GM23338 (cell line): Measurements from ENCODE around the gene TRPC4. TPM values are rescaled to one million over a fixed set of nuclear protein-coding genes. Genes with fewer than 3 reads are reported as not detected.

Source experiments
- ATAC-seq: fragments of 200-7000 bp; cut with Tn5 transposase; 3 replicates; pipeline ENCODE4 v1.9.1; 2020
- DNase-seq: peaks from one replicate; pipeline ENCODE4 v3.0.0-alpha.2; 2015; ENCODE audit warnings: low spot score
- H2AFZ ChIP-seq: fragments of 200-600 bp; sonication (generic); 2 replicates; pipeline ENCODE4 v1.8.0; 2016; ENCODE audit warnings: antibody characterized with exemption, mild to moderate bottlenecking, moderate library complexity
- H3F3A ChIP-seq: fragments of 200-600 bp; sonication (generic); replicated peaks from 2 replicates; pipeline ENCODE4 v1.8.0; 2017; ENCODE audit warnings: antibody characterized with exemption, mixed run types, low read depth
- H3K27ac ChIP-seq: fragments of 200-600 bp; sonication (generic); 2 replicates; pipeline ENCODE4 v1.6.1; 2016; ENCODE audit warnings: low read depth
- H3K27me3 ChIP-seq: fragments of 200-600 bp; sonication (generic); 2 replicates; pipeline ENCODE4 v1.8.0; 2016; ENCODE audit warnings: mild to moderate bottlenecking, mixed run types, moderate library complexity; ENCODE audit not compliant: insufficient read depth
- H3K36me3 ChIP-seq: fragments of 200-600 bp; sonication (generic); 2 replicates; pipeline ENCODE4 v1.8.0; 2016; ENCODE audit warnings: mild to moderate bottlenecking; ENCODE audit not compliant: insufficient read depth
- H3K4me1 ChIP-seq: fragments of 200-600 bp; sonication (generic); 2 replicates; pipeline ENCODE4 v1.8.0; 2016; ENCODE audit warnings: mild to moderate bottlenecking, moderate library complexity; ENCODE audit not compliant: insufficient read depth
- H3K4me2 ChIP-seq: fragments of 200-600 bp; sonication (generic); 2 replicates; pipeline ENCODE4 v1.7.1; 2017; ENCODE audit warnings: mixed run types
- H3K4me3 ChIP-seq: fragments of 200-600 bp; sonication (generic); 2 replicates; pipeline ENCODE4 v1.6.1; 2016; ENCODE audit warnings: mixed run types
- H3K79me2 ChIP-seq: fragments of 200-600 bp; sonication (generic); replicated peaks from 2 replicates; pipeline ENCODE4 v1.8.0; 2017; ENCODE audit warnings: mild to moderate bottlenecking; ENCODE audit not compliant: insufficient read depth
- H3K9me2 ChIP-seq: fragments of 200-600 bp; sonication (generic); 2 replicates; pipeline ENCODE4 v1.8.0; 2017; ENCODE audit not compliant: insufficient read depth
- H4K20me1 ChIP-seq: fragments of 200-600 bp; sonication (generic); replicated peaks from 2 replicates; pipeline ENCODE4 v1.8.0; 2017; ENCODE audit warnings: mild to moderate bottlenecking; ENCODE audit not compliant: insufficient read depth
- H3K27ac Mint-ChIP-seq: 2 replicates; pipeline ENCODE4 v1.8.0; 2020; ENCODE audit warnings: inconsistent platforms, mild to moderate bottlenecking, moderate library complexity, mixed read lengths
- H3K27me3 Mint-ChIP-seq: 3 replicates; pipeline ENCODE4 v1.8.0; 2022; ENCODE audit warnings: low read depth, mild to moderate bottlenecking, moderate library complexity, mixed read lengths, inconsistent platforms; ENCODE audit not compliant: insufficient read depth, poor library complexity
- H3K36me3 Mint-ChIP-seq: 3 replicates; pipeline ENCODE4 v1.8.0; 2021; ENCODE audit warnings: low read depth, mild to moderate bottlenecking, inconsistent platforms, moderate library complexity, mixed read lengths
- H3K4me1 Mint-ChIP-seq: 3 replicates; pipeline ENCODE4 v1.8.0; 2020; ENCODE audit warnings: mild to moderate bottlenecking, inconsistent platforms, mixed read lengths
- H3K4me3 Mint-ChIP-seq: 3 replicates; pipeline ENCODE4 v1.8.0; 2021; ENCODE audit warnings: moderate library complexity, mild to moderate bottlenecking, inconsistent platforms, mixed read lengths
- H3K9me3 Mint-ChIP-seq: 3 replicates; pipeline ENCODE4 v1.8.0; 2020; ENCODE audit warnings: moderate library complexity, mild to moderate bottlenecking, inconsistent platforms, mixed read lengths
- CREB1 ChIP-seq: fragments of 250-450 bp; sonication (Bioruptor Pico); IDR thresholded peaks from 2 replicates; pipeline ENCODE4 v1.5.0; 2020; ENCODE audit warnings: low read depth, mild to moderate bottlenecking, moderate library complexity
- EZH2 ChIP-seq: fragments of 200-600 bp; sonication (generic); IDR thresholded peaks from one replicate; pipeline ENCODE4 v1.8.0; 2017; ENCODE audit warnings: antibody characterized with exemption, mild to moderate bottlenecking, low read depth; ENCODE audit not compliant: unreplicated experiment
- EZH2phosphoT487 ChIP-seq: fragments of 200-600 bp; sonication (generic); IDR thresholded peaks from one replicate; pipeline ENCODE4 v1.8.1; 2018; ENCODE audit warnings: antibody characterized with exemption; ENCODE audit not compliant: unreplicated experiment
- NANOG ChIP-seq: IDR thresholded peaks from 2 replicates; pipeline ENCODE4 v1.6.1; 2016; ENCODE audit warnings: antibody characterized with exemption, borderline replicate concordance
- ZNF114 ChIP-seq: fragments of 250-450 bp; sonication (Bioruptor Pico); IDR thresholded peaks from 2 replicates; pipeline ENCODE4 v1.5.0; 2020; ENCODE audit warnings: mild to moderate bottlenecking, moderate library complexity
- polyA plus RNA-seq: library from polyadenylated mRNA; unstranded; fragments of >200 nt; fragmentation: Nextera tagmentation; extraction: Ambion mirVana; gene quantifications from 2 replicates; pipeline ENCODE4 v1.2.1, GENCODE V29; 2016
- total RNA-seq: library from RNA; depleted of rRNA; stranded (reverse); fragments of >200 nt; shearing (Covaris generic); gene quantifications from 2 replicates; pipeline ENCODE4 v1.2.3, GENCODE V29; 2014
- TF ChIP-seq, protein P1 (sequence below): fragments of 250-450 bp; sonication (Bioruptor Pico); IDR thresholded peaks from 2 replicates; pipeline ENCODE4 v1.5.0; 2020; ENCODE audit warnings: mild to moderate bottlenecking, moderate library complexity
- TF ChIP-seq, protein P2 (sequence below): IDR thresholded peaks from one replicate; pipeline ENCODE4 v1.6.1; 2018; ENCODE audit warnings: antibody characterized with exemption; ENCODE audit not compliant: unreplicated experiment
- TF ChIP-seq, protein P3 (sequence below), 2 experiments: fragments of 200-600 bp in 1 of 2; sonication (generic) in 1 of 2; conservative IDR thresholded peaks; 2 replicates each; pipeline versions ENCODE4 v1.5.1 to v1.6.1; 2016 to 2017; ENCODE audit warnings: antibody characterized with exemption in 2 of 2, low read depth in 2 of 2, mild to moderate bottlenecking in 2 of 2, moderate library complexity in 1 of 2
- TF ChIP-seq, protein P4 (sequence below): IDR thresholded peaks from 2 replicates; pipeline ENCODE4 v1.6.1; 2016; ENCODE audit warnings: antibody characterized with exemption

The TRPC4 gene
- total and polyA plus RNA-seq, 2 experiments from 2014 or later, result 1.1 to 2.1 TPM

- peaks cover 5% of the 10 kb centered on the region; the same call in 2 of the 3 replicates for H3K4me1 Mint-ChIP-seq
- TF ChIP-seq EZH2phosphoT487, result no peak
- H3K36me3 Mint-ChIP-seq, result no peaks in the 10 kb centered on the region; the same call in 2 of the 3 replicates
Observed at GRCh38 chr13:37686501-37686900, 183.1 kb downstream of the TRPC4 start.

GRCh38 chr13:37685206-37685605 lies 184.4 kb downstream of the TRPC4 start:
- peak overlapping the region; percentile 80; the same call in 1 of the 2 replicates for H3K27ac Mint-ChIP-seq
- no peaks in the 10 kb centered on the region for H3K79me2 ChIP-seq
- H3K36me3 Mint-ChIP-seq, result no peaks in the 10 kb centered on the region
- ATAC-seq (no peak), DNase-seq (no peak)
- no peaks in the 10 kb centered on the region for H3F3A ChIP-seq
- no peaks in the 10 kb centered on the region for H3K9me3 Mint-ChIP-seq
- H4K20me1 ChIP-seq, result no peaks in the 10 kb centered on the region
- H3K27me3 ChIP-seq, result no peaks in the 10 kb centered on the region
- no peak overlapping the region for H3K4me3 Mint-ChIP-seq
- no peak overlapping the region for H2AFZ ChIP-seq
- H3K4me1 ChIP-seq, result 0 out of 2 replicates have a peak, but pooled peaks cover 4% of the 10 kb centered on the region
- H3K27ac ChIP-seq, result no peak overlapping the region
- H3K4me1 Mint-ChIP-seq, result peaks cover 5% of the 10 kb centered on the region; the same call in 2 of the 3 replicates
- no peaks in the 10 kb centered on the region for H3K9me2 ChIP-seq
- H3K4me3 ChIP-seq, result no peak overlapping the region
- no peak overlapping the region for H3K4me2 ChIP-seq
- H3K27me3 Mint-ChIP-seq, result no peaks in the 10 kb centered on the region
- no peaks in the 10 kb centered on the region for H3K36me3 ChIP-seq
- TF ChIP-seq, protein P1, sequence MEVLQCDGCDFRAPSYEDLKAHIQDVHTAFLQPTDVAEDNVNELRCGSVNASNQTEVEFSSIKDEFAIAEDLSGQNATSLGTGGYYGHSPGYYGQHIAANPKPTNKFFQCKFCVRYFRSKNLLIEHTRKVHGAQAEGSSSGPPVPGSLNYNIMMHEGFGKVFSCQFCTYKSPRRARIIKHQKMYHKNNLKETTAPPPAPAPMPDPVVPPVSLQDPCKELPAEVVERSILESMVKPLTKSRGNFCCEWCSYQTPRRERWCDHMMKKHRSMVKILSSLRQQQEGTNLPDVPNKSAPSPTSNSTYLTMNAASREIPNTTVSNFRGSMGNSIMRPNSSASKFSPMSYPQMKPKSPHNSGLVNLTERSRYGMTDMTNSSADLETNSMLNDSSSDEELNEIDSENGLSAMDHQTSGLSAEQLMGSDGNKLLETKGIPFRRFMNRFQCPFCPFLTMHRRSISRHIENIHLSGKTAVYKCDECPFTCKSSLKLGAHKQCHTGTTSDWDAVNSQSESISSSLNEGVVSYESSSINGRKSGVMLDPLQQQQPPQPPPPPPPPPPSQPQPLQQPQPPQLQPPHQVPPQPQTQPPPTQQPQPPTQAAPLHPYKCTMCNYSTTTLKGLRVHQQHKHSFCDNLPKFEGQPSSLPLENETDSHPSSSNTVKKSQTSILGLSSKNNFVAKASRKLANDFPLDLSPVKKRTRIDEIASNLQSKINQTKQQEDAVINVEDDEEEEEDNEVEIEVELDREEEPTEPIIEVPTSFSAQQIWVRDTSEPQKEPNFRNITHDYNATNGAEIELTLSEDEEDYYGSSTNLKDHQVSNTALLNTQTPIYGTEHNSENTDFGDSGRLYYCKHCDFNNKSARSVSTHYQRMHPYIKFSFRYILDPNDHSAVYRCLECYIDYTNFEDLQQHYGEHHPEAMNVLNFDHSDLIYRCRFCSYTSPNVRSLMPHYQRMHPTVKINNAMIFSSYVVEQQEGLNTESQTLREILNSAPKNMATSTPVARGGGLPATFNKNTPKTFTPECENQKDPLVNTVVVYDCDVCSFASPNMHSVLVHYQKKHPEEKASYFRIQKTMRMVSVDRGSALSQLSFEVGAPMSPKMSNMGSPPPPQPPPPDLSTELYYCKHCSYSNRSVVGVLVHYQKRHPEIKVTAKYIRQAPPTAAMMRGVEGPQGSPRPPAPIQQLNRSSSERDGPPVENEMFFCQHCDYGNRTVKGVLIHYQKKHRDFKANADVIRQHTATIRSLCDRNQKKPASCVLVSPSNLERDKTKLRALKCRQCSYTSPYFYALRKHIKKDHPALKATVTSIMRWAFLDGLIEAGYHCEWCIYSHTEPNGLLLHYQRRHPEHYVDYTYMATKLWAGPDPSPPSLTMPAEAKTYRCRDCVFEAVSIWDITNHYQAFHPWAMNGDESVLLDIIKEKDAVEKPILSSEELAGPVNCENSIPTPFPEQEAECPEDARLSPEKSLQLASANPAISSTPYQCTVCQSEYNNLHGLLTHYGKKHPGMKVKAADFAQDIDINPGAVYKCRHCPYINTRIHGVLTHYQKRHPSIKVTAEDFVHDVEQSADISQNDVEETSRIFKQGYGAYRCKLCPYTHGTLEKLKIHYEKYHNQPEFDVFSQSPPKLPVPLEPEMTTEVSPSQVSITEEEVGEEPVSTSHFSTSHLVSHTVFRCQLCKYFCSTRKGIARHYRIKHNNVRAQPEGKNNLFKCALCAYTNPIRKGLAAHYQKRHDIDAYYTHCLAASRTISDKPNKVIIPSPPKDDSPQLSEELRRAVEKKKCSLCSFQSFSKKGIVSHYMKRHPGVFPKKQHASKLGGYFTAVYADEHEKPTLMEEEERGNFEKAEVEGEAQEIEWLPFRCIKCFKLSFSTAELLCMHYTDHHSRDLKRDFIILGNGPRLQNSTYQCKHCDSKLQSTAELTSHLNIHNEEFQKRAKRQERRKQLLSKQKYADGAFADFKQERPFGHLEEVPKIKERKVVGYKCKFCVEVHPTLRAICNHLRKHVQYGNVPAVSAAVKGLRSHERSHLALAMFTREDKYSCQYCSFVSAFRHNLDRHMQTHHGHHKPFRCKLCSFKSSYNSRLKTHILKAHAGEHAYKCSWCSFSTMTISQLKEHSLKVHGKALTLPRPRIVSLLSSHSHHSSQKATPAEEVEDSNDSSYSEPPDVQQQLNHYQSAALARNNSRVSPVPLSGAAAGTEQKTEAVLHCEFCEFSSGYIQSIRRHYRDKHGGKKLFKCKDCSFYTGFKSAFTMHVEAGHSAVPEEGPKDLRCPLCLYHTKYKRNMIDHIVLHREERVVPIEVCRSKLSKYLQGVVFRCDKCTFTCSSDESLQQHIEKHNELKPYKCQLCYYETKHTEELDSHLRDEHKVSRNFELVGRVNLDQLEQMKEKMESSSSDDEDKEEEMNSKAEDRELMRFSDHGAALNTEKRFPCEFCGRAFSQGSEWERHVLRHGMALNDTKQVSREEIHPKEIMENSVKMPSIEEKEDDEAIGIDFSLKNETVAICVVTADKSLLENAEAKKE, result no peak
- TF ChIP-seq ZNF114 (CRISPR knock-in tag), result no peak
- TF ChIP-seq EZH2phosphoT487, result no peak
- TF ChIP-seq CREB1, result no peak
- TF ChIP-seq NANOG, result no peak
- TF ChIP-seq, protein P2, sequence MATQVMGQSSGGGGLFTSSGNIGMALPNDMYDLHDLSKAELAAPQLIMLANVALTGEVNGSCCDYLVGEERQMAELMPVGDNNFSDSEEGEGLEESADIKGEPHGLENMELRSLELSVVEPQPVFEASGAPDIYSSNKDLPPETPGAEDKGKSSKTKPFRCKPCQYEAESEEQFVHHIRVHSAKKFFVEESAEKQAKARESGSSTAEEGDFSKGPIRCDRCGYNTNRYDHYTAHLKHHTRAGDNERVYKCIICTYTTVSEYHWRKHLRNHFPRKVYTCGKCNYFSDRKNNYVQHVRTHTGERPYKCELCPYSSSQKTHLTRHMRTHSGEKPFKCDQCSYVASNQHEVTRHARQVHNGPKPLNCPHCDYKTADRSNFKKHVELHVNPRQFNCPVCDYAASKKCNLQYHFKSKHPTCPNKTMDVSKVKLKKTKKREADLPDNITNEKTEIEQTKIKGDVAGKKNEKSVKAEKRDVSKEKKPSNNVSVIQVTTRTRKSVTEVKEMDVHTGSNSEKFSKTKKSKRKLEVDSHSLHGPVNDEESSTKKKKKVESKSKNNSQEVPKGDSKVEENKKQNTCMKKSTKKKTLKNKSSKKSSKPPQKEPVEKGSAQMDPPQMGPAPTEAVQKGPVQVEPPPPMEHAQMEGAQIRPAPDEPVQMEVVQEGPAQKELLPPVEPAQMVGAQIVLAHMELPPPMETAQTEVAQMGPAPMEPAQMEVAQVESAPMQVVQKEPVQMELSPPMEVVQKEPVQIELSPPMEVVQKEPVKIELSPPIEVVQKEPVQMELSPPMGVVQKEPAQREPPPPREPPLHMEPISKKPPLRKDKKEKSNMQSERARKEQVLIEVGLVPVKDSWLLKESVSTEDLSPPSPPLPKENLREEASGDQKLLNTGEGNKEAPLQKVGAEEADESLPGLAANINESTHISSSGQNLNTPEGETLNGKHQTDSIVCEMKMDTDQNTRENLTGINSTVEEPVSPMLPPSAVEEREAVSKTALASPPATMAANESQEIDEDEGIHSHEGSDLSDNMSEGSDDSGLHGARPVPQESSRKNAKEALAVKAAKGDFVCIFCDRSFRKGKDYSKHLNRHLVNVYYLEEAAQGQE, result no peak
- TF ChIP-seq, protein P3, sequence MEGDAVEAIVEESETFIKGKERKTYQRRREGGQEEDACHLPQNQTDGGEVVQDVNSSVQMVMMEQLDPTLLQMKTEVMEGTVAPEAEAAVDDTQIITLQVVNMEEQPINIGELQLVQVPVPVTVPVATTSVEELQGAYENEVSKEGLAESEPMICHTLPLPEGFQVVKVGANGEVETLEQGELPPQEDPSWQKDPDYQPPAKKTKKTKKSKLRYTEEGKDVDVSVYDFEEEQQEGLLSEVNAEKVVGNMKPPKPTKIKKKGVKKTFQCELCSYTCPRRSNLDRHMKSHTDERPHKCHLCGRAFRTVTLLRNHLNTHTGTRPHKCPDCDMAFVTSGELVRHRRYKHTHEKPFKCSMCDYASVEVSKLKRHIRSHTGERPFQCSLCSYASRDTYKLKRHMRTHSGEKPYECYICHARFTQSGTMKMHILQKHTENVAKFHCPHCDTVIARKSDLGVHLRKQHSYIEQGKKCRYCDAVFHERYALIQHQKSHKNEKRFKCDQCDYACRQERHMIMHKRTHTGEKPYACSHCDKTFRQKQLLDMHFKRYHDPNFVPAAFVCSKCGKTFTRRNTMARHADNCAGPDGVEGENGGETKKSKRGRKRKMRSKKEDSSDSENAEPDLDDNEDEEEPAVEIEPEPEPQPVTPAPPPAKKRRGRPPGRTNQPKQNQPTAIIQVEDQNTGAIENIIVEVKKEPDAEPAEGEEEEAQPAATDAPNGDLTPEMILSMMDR (conservative IDR thresholded peaks at IDR 0.05; ENCODE audit: low read depth in 2 of 2), result no peak
- TF ChIP-seq EZH2, result no peak
- TF ChIP-seq, protein P4, sequence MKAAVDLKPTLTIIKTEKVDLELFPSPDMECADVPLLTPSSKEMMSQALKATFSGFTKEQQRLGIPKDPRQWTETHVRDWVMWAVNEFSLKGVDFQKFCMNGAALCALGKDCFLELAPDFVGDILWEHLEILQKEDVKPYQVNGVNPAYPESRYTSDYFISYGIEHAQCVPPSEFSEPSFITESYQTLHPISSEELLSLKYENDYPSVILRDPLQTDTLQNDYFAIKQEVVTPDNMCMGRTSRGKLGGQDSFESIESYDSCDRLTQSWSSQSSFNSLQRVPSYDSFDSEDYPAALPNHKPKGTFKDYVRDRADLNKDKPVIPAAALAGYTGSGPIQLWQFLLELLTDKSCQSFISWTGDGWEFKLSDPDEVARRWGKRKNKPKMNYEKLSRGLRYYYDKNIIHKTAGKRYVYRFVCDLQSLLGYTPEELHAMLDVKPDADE, result no peak

More at GRCh38 chr13:37686501-37686900, 183.1 kb downstream of the TRPC4 start:
- H3F3A ChIP-seq, result no peaks in the 10 kb centered on the region
- Mint-ChIP-seq H3K4me3 (no peak overlapping the region), H3K9me3 (no peaks in the 10 kb centered on the region), H3K27me3 (no peaks in the 10 kb centered on the region), H3K27ac (no peak overlapping the region)
- DNase-seq (no peak), ATAC-seq (no peak)
- no peak overlapping the region for H2AFZ ChIP-seq
- no peaks in the 10 kb centered on the region for H3K79me2 ChIP-seq
- H4K20me1 ChIP-seq, result no peaks in the 10 kb centered on the region
- H3K4me2 ChIP-seq, result no peak overlapping the region
- no peaks in the 10 kb centered on the region for H3K9me2 ChIP-seq
- H3K4me1 ChIP-seq, result 0 out of 2 replicates have a peak, but pooled peaks cover 4% of the 10 kb centered on the region
- H3K36me3 ChIP-seq, result no peaks in the 10 kb centered on the region
- H3K27me3 ChIP-seq, result no peaks in the 10 kb centered on the region
- H3K27ac ChIP-seq, result no peak overlapping the region
- H3K4me3 ChIP-seq, result no peak overlapping the region
